Pancreas (tissue), 10 donors: ENCODE data around the gene HLA-DPB1. TPM values are rescaled to one million over a fixed set of nuclear protein-coding genes. Genes with fewer than 3 reads are reported as not detected.
A peak's percentile ranks its signal among the peaks of the same experiment; 100 is the strongest.

ENCODE experiments used
- ATAC-seq, 4 donors: fragments of 200-7000 bp; cut with Tn5 transposase; one replicate each; pipeline versions ENCODE4 v1.8.0 to v1.9.1; 2020; ENCODE audit warnings: mild to moderate bottlenecking in 4 of 4, moderate library complexity in 4 of 4
- DNase-seq, 6 donors: peaks; one replicate each; pipeline ENCODE4 v3.0.0-alpha.2; 2020
- FAIRE-seq: peaks from 2 replicates; lab custom pipeline; 2012; peaks lifted over from hg19 to GRCh38; lab: Jason Lieb, UNC
- H3K27ac ChIP-seq, 4 donors: fragments of 200-600 bp; sonication (generic); 1 replicate in 3 of 4; 2 replicates in 1 of 4; pipeline versions ENCODE4 v1.5.0 to v1.8.0; 2020
- H3K27me3 ChIP-seq, 4 donors: fragments of 200-600 bp; one replicate each; pipeline ENCODE4 v1.8.0; 2021
- H3K36me3 ChIP-seq, 3 donors: fragments of 200-600 bp; sonication (generic) in 1 of 3; one replicate each; pipeline versions ENCODE4 v1.5.0 to v1.8.0; 2020 to 2021
- H3K4me1 ChIP-seq, 3 donors: fragments of 200-600 bp; one replicate each; pipeline ENCODE4 v1.8.0; 2021
- H3K4me3 ChIP-seq, 4 donors: fragments of 200-600 bp; sonication (generic) in 2 of 4; one replicate each; pipeline versions ENCODE4 v1.5.0 to v1.8.0; 2020 to 2021
- H3K9me3 ChIP-seq, 4 donors: fragments of 200-600 bp; one replicate each; pipeline ENCODE4 v1.8.0; 2021
- WGBS, 2 donors: extraction: QIAGEN DNeasy Blood & Tissue Kit; methylation state at CpG; one replicate each; pipeline ENCODE4 v1.1.7; 2013; 5-methylcytosine and 5-hydroxymethylcytosine counted together
- intact Hi-C, 3 donors: fragments of 100-400 bp; cut with DNase I; formaldehyde crosslinking; loops; one replicate each; pipeline versions ENCODE4 v1.11.1 to v1.14.2; 2022
- polyA plus RNA-seq, 2 donors: library from polyadenylated mRNA; stranded (reverse); fragments of 200-250 nt; gene quantifications; one replicate each; pipeline ENCODE4 v1.2.3, GENCODE V29; 2013
- total RNA-seq, 6 donors: library from RNA; stranded (reverse); fragmentation: NEBNext Ultra II Directional in 4 of 6; extraction: Animal tissue kit (Norgen Biotek cat#: 25700) in 4 of 6; gene quantifications; one replicate each; pipeline versions ENCODE4 v1.2.1 to v1.2.4, GENCODE V29; 2021 to 2023
- TF ChIP-seq, protein P1 (sequence below), 4 donors: fragments of 200-600 bp; sonication (generic) in 3 of 4; IDR thresholded peaks; one replicate each; pipeline versions ENCODE4 v1.5.0 to v1.8.0; 2021; ENCODE audit warnings: antibody characterized with exemption in 4 of 4
- donor health status: healthy with polysubstance abuse.
- donor health status: DM: no; HTN: no; CAD: no; lungs with moderate emphysema.
- donor health status: DM: no; HTN: no; CAD: no.
- donor health status: control.
- donor health status: control.
- donor health status: Bipolar disorder and iron deficiency.
- donor health status: DM: yes; HTN: yes; CAD: no.
- donor health status: DM: no; HTN: no; CAD: no.
- donor health status: DM: no; HTN: no; CAD: no.
- donor health status: DM: yes; HTN: yes; CAD: no.

Gene HLA-DPB1
- total and polyA plus RNA-seq, 8 donors = 11.8 to 156 (median 18.8) TPM

DNA sequence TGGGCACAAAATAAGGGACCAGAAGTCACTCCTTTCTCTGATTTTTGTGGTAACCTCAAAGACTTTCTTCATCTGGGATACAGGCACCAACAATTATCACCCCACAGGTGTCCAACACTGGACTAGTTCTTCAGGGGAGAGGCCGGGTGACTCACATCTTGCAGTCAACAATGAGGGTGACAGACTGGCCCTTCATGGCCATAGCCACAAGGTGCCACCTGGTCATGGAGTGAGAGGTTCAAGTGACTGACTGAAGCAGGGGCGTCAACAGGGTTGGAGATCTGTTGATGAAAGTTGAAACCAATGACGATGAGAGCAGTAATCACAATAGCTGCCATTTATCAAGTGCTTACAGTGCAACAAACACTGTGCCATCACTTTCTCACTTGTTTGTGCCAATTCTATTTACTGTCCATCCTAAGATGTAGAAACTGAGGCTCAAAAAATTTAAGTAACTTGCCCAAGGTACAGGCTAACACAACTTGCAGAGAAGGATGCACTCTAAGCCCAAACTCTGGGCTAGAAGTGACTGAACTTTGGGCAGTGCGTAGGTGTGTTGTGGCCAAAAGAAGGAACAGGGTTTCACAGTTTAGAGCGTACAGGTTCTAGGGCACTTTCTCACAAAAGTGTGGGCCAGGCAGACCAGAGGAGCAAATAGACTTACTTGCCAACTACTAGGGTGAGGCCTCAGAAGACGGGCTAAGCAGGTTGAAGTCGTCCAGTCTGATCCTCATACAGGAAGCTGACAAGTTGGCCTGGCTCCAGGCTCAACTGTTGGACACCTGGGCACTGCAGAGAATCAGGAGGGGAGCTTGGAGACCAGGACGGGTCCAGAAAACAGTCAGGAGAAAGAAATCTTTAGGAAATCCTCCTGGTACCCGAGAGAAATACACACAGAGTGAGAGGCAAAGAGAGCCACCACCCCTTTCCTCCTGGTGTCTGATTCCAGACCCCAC, 30.4 kb downstream of the HLA-DPB1 start:
- WGBS, 2 donors = 48 to 53% methylated on average over 9 of the region's 9 CpGs
- intact Hi-C loops = no loop called here
- no peaks in the 10 kb centered on the region for H3K36me3 ChIP-seq
- ATAC-seq (no peak), DNase-seq (peak in 2 of 6 donors; percentile 22 to 48), FAIRE-seq (no peak)
- no peaks in the 10 kb centered on the region for H3K9me3 ChIP-seq
- no peak overlapping the region for H3K4me3 ChIP-seq
- H3K27ac ChIP-seq = no peak overlapping the region
- TF ChIP-seq, protein P1, sequence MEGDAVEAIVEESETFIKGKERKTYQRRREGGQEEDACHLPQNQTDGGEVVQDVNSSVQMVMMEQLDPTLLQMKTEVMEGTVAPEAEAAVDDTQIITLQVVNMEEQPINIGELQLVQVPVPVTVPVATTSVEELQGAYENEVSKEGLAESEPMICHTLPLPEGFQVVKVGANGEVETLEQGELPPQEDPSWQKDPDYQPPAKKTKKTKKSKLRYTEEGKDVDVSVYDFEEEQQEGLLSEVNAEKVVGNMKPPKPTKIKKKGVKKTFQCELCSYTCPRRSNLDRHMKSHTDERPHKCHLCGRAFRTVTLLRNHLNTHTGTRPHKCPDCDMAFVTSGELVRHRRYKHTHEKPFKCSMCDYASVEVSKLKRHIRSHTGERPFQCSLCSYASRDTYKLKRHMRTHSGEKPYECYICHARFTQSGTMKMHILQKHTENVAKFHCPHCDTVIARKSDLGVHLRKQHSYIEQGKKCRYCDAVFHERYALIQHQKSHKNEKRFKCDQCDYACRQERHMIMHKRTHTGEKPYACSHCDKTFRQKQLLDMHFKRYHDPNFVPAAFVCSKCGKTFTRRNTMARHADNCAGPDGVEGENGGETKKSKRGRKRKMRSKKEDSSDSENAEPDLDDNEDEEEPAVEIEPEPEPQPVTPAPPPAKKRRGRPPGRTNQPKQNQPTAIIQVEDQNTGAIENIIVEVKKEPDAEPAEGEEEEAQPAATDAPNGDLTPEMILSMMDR (IDR thresholded peaks at IDR 0.05) = no peak
- H3K27me3 ChIP-seq = no peaks in the 10 kb centered on the region
- no peaks in the 10 kb centered on the region for H3K4me1 ChIP-seq

DNA sequence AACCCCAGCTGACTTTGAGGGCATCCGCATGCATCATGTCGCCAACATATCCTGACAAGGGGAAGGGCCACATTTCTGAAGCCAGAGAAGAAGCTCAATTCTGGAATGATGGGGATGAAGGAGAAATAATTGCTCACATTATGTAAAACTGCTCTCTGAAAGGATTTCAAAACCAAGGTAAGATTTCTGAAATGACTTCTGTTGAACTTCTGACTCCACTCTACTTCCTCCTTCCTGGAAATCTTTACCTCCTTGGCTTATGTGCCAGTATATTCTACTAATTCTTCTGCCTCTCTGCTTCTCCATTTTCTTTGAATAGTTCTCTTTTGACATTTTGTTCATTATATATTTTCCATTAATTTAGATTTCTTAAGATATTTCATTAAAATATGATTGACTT, 31.9 kb downstream of the HLA-DPB1 start:
- FAIRE-seq = no peak
- no peak for DNase-seq
- no peak overlapping the region for H3K4me3 ChIP-seq
- no peaks in the 10 kb centered on the region for H3K4me1 ChIP-seq
- WGBS, 2 donors = 66 to 81% methylated on average over 2 of the region's 2 CpGs
- no peaks in the 10 kb centered on the region for H3K36me3 ChIP-seq
- no peaks in the 10 kb centered on the region for H3K27me3 ChIP-seq
- no peaks in the 10 kb centered on the region for H3K9me3 ChIP-seq
- no peak for ATAC-seq
- no peak overlapping the region for H3K27ac ChIP-seq
- TF ChIP-seq, protein P1 (IDR thresholded peaks at IDR 0.05) = no peak
- intact Hi-C loops = no loop called here

DNA sequence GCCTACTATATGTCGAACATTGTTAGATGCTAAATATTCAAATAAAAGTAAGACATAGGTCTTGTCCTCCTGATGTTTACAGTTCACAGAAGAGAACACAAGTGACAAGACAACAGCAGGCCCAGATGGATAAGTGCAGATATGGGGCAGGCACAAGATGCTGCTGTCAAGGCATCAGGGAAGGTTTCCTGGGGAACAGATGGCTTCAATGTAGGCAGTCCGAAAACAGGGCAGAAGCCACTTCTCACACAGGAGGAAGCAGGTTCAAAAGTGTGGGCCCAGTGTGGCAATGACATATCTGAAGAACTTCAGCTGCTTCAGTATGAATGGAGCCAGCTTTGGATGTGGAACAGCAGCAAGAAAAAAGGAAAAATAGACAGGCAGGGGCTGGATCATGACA, 32.5 kb downstream of the HLA-DPB1 start:
- Histone ChIP-seq H3K4me3 (no peak overlapping the region), H3K4me1 (no peaks in the 10 kb centered on the region), H3K27me3 (no peaks in the 10 kb centered on the region), H3K36me3 (no peaks in the 10 kb centered on the region), H3K9me3 (no peaks in the 10 kb centered on the region), H3K27ac (no peak overlapping the region)
- no peak for ATAC-seq
- no peak for FAIRE-seq
- 38 to 69% methylated on average over 2 of the region's 2 CpGs for WGBS, 2 donors
- intact Hi-C loops = no loop called here
- TF ChIP-seq, protein P1 (IDR thresholded peaks at IDR 0.05) = no peak
- DNase-seq = no peak

DNA sequence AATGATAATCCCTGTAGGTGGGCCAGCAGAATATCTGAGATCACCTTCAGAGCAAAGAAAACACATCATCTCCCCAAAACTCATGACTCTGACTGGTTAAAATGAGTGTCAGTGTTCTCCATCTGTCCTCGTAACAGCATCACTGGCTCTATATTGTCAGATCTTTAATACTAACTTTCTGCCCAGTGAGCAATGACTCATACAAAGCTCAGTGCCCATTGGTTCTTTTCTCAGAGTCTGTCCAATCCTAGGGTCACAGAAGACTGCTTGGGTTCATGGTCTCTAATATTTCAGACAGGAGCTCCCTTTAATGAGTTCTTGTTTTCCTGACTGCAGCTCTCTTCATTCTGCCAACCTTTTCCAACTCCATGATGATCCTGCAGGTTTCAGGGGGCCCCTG, 36.4 kb downstream of the HLA-DPB1 start:
- Histone ChIP-seq H3K4me1 (no peaks in the 10 kb centered on the region), H3K4me3 (no peak overlapping the region), H3K27me3 (peaks cover 0 to 2% (median 0%) of the 10 kb centered on the region in 4 donors), H3K27ac (no peak overlapping the region), H3K36me3 (no peaks in the 10 kb centered on the region), H3K9me3 (no peaks in the 10 kb centered on the region)
- ATAC-seq = peak; percentile 75 to 96 (median 94)
- peak; percentile 49 for FAIRE-seq
- 33 to 37% methylated on average over 1 of the region's 1 CpG for WGBS, 2 donors
- TF ChIP-seq, protein P1 (IDR thresholded peaks at IDR 0.05) = no peak
- no peak for DNase-seq
- intact Hi-C loops = no loop called here

DNA sequence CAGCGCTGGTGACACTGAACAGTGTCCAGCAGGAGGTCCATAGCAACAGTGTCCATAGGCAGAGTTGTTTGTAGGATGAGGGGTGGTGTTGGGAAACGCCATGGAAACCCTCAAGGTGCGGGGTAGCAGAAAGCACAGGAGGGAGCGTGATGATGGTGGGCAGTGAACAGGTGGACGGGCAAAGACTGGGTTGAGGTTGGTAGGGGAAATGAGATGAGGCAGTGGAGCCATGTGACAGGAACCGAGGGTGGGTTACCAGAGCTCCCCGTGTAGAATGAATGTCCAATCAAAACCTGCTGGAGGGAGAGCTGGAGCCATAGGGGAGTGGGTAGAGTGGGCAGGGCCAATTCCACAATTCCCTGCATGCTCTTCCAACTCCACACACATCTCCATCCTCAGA, 38.0 kb downstream of the HLA-DPB1 start:
- no peak for FAIRE-seq
- no peak overlapping the region for H3K27ac ChIP-seq
- ATAC-seq = no peak
- no peak overlapping the region for H3K4me3 ChIP-seq
- H3K36me3 ChIP-seq = no peaks in the 10 kb centered on the region
- TF ChIP-seq, protein P1 (IDR thresholded peaks at IDR 0.05) = no peak
- no peaks in the 10 kb centered on the region for H3K9me3 ChIP-seq
- no peak for DNase-seq
- 37 to 51% methylated on average over 7 of the region's 7 CpGs for WGBS, 2 donors
- intact Hi-C loops = no loop called here
- H3K27me3 ChIP-seq = peaks cover 0 to 7% (median 0%) of the 10 kb centered on the region in 4 donors
- H3K4me1 ChIP-seq = no peaks in the 10 kb centered on the region
